OCI-LY3 (cell line): ENCODE measurements around the gene XDH.

Experiments used
- H2AFZ ChIP-seq: fragments of 200-600, 300-600 bp; shearing (Covaris generic); 2 replicates; pipeline ENCODE4 v1.6.0; 2014; ENCODE audit warnings: antibody characterized with exemption, low read depth, low read length
- H3K27ac ChIP-seq: fragments of 200-600, 300-600 bp; sonication (generic); 2 replicates; pipeline ENCODE4 v1.5.1; 2014; ENCODE audit warnings: mild to moderate bottlenecking, low read length, moderate library complexity, mixed read lengths
- H3K27me3 ChIP-seq: fragments of 200-600, 300-600 bp; sonication (generic); 2 replicates; pipeline ENCODE4 v1.6.1; 2014; ENCODE audit warnings: low read depth, low read length, mixed read lengths
- H3K36me3 ChIP-seq: fragments of 200-600, 300-600 bp; sonication (generic); replicated peaks from 2 replicates; pipeline ENCODE3; 2014; ENCODE audit warnings: low read depth, low read length, mixed read lengths
- H3K4me1 ChIP-seq: fragments of 300-600, 200-600 bp; sonication (generic); 2 replicates; pipeline ENCODE4 v1.6.1; 2014; ENCODE audit warnings: low read length, mixed read lengths
- H3K4me2 ChIP-seq: fragments of 200-600, 300-600 bp; sonication (generic); 2 replicates; pipeline ENCODE4 v1.6.1; 2014; ENCODE audit warnings: low read length, mixed read lengths
- H3K4me3 ChIP-seq: fragments of 300-600, 200-600 bp; sonication (generic); 2 replicates; pipeline ENCODE4 v1.5.1; 2014; ENCODE audit warnings: antibody characterized with exemption, mild to moderate bottlenecking, low read length, moderate library complexity
- H3K79me2 ChIP-seq: fragments of 300-600, 200-600 bp; shearing (Covaris generic); 2 replicates; pipeline ENCODE4 v1.6.1; 2014; ENCODE audit warnings: mild to moderate bottlenecking, low read length, mixed read lengths
- H3K9ac ChIP-seq: fragments of 300-600, 200-600 bp; shearing (Covaris generic); 2 replicates; pipeline ENCODE4 v1.6.0; 2014; ENCODE audit warnings: mild to moderate bottlenecking, low read length, moderate library complexity
- H3K9me3 ChIP-seq: fragments of 200-600, 300-600 bp; shearing (Covaris generic); 2 replicates; pipeline ENCODE4 v1.6.1; 2014; ENCODE audit warnings: low read length, mixed read lengths; ENCODE audit not compliant: insufficient read depth
- H4K20me1 ChIP-seq: fragments of 200-600, 300-600 bp; sonication (generic); 2 replicates; pipeline ENCODE4 v1.6.1; 2016; ENCODE audit warnings: low read length, mixed read lengths; ENCODE audit not compliant: insufficient read depth
- EZH2phosphoT487 ChIP-seq: fragments of 200-600 bp; shearing (Covaris generic); IDR thresholded peaks from 2 replicates; pipeline ENCODE4 v1.6.1; 2018; ENCODE audit warnings: antibody characterized with exemption, mixed run types, low read depth
- TF ChIP-seq, protein P1 (sequence below): fragments of 200-600, 300-600 bp; sonication (generic); IDR thresholded peaks from 2 replicates; pipeline ENCODE4 v1.5.1; 2014; ENCODE audit warnings: antibody characterized with exemption, low read length, low read depth

Gene XDH

GRCh38 chr2:31359229-31359628, 55.3 kb downstream of the XDH start:
- no peak overlapping the region for H2AFZ ChIP-seq
- peaks cover 29% of the 10 kb centered on the region for H3K27me3 ChIP-seq
- H3K4me2 ChIP-seq = no peak overlapping the region
- no peaks in the 10 kb centered on the region for H3K9me3 ChIP-seq
- no peak overlapping the region for H3K27ac ChIP-seq
- no peak overlapping the region for H3K4me3 ChIP-seq
- no peaks in the 10 kb centered on the region for H4K20me1 ChIP-seq
- no peaks in the 10 kb centered on the region for H3K79me2 ChIP-seq
- no peak overlapping the region for H3K9ac ChIP-seq
- TF ChIP-seq, protein P1, sequence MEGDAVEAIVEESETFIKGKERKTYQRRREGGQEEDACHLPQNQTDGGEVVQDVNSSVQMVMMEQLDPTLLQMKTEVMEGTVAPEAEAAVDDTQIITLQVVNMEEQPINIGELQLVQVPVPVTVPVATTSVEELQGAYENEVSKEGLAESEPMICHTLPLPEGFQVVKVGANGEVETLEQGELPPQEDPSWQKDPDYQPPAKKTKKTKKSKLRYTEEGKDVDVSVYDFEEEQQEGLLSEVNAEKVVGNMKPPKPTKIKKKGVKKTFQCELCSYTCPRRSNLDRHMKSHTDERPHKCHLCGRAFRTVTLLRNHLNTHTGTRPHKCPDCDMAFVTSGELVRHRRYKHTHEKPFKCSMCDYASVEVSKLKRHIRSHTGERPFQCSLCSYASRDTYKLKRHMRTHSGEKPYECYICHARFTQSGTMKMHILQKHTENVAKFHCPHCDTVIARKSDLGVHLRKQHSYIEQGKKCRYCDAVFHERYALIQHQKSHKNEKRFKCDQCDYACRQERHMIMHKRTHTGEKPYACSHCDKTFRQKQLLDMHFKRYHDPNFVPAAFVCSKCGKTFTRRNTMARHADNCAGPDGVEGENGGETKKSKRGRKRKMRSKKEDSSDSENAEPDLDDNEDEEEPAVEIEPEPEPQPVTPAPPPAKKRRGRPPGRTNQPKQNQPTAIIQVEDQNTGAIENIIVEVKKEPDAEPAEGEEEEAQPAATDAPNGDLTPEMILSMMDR = no peak
- TF ChIP-seq EZH2phosphoT487 = no peak
- H3K36me3 ChIP-seq = no peaks in the 10 kb centered on the region
- H3K4me1 ChIP-seq = no peaks in the 10 kb centered on the region

DNA sequence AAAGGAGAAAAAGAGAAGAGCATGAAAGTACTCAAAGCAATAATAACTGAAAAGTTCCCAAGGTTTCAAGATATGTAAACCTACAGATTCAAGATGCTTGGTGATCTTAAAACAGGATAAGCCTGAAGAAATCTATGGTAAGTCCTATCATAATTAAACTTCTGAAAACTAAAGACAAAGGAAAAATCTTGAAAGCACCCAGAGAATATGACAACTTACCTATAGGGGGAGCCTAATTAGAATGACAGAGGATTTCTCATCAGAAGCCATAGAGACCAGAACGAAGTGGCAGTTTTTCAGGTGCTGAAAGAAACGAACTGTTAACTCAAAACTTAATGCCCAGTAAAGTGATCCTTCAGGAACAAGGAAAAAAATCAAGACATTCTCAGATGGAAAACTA, 59.7 kb downstream of the XDH start:
- peak overlapping the region; percentile 24 for H3K4me2 ChIP-seq
- H3K27me3 ChIP-seq = peaks cover 42% of the 10 kb centered on the region
- no peak overlapping the region for H2AFZ ChIP-seq
- no peak overlapping the region for H3K4me3 ChIP-seq
- H3K9ac ChIP-seq = no peak overlapping the region
- no peaks in the 10 kb centered on the region for H3K4me1 ChIP-seq
- no peaks in the 10 kb centered on the region for H3K9me3 ChIP-seq
- H3K79me2 ChIP-seq = no peaks in the 10 kb centered on the region
- no peaks in the 10 kb centered on the region for H3K36me3 ChIP-seq
- no peak for TF ChIP-seq EZH2phosphoT487
- TF ChIP-seq, protein P1 = peak; percentile 51
- H4K20me1 ChIP-seq = no peaks in the 10 kb centered on the region
- H3K27ac ChIP-seq = no peak overlapping the region

DNA sequence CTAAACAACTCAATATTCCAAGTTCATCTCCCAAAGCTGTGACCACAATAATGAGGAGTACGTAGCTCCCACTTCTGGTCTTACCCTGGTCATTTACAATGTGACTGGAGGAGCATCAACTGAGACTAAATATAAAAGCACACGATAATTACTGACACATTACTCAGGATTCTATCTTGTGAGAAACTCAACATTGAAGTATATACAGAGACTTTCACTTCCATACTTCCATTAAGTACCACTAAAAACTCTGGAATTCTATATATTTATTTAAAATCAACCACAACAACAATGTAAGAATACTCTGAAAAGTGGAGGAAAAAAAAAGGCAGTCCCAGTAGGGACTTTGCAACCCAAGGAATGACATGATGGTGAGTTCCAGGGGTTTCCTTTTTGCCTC, 61.4 kb downstream of the XDH start:
- TF ChIP-seq, protein P1 = no peak
- TF ChIP-seq EZH2phosphoT487 = no peak
- Histone ChIP-seq H3K36me3 (no peaks in the 10 kb centered on the region), H3K4me3 (no peak overlapping the region), H3K27ac (no peak overlapping the region), H3K79me2 (no peaks in the 10 kb centered on the region), H3K4me2 (no peak overlapping the region), H3K9me3 (no peaks in the 10 kb centered on the region), H3K9ac (no peak overlapping the region), H3K4me1 (no peaks in the 10 kb centered on the region), H3K27me3 (peaks cover 39% of the 10 kb centered on the region), H2AFZ (no peak overlapping the region), H4K20me1 (no peaks in the 10 kb centered on the region)

DNA sequence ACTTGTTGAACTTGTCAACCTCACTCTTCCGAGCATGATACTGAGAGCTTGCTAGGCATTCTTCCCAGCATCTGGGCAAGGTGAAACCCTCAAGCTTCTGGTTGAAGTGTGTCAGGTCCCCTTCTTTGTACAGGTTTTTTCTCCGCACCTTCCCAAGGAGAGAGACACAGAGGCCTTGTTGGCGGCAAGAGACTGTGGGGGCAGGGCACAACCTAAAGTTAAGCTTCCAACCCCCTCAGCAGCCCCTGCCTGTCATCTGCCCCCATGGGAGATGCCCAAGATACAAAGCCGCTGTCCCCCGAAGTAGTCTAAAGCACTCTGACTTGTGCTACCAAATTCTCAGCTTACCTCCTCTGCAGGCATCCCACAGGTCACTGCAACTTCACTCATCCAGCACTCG, 64.9 kb downstream of the XDH start:
- Histone ChIP-seq H3K27ac (no peak overlapping the region), H2AFZ (no peak overlapping the region), H3K36me3 (no peaks in the 10 kb centered on the region), H3K4me1 (no peaks in the 10 kb centered on the region), H3K79me2 (no peaks in the 10 kb centered on the region), H3K9ac (no peak overlapping the region), H3K4me2 (no peak overlapping the region), H3K27me3 (peaks cover 32% of the 10 kb centered on the region), H4K20me1 (no peaks in the 10 kb centered on the region), H3K9me3 (no peaks in the 10 kb centered on the region), H3K4me3 (no peak overlapping the region)
- TF ChIP-seq, protein P1 = no peak
- no peak for TF ChIP-seq EZH2phosphoT487
